ENCODE results near the gene ZNF684.
"Not testable (repeated sequence)": the region's sequence is repeated elsewhere in the genome, so short reads cannot be mapped to it uniquely, and the experiment has no call there.

DNA sequence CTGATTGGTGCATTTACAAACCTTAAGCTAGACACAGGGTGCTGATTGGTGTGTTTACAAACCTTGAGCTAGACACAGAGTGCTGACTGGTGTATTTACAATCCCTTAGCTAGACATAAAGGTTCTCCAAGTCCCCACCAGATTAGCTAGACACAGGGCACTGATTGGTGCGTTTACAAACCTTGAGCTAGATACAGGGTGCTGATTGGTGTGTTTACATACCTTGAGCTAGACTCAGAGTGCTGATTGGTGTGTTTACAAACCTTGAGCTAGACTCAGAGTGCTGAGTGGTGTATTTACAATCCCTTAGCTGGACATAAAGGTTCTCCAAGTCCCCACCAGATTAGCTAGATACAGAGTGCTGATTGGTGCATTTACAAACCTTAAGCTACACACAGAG, 26.8 kb downstream of the ZNF684 start:
- TF ChIP-seq, protein P1, sequence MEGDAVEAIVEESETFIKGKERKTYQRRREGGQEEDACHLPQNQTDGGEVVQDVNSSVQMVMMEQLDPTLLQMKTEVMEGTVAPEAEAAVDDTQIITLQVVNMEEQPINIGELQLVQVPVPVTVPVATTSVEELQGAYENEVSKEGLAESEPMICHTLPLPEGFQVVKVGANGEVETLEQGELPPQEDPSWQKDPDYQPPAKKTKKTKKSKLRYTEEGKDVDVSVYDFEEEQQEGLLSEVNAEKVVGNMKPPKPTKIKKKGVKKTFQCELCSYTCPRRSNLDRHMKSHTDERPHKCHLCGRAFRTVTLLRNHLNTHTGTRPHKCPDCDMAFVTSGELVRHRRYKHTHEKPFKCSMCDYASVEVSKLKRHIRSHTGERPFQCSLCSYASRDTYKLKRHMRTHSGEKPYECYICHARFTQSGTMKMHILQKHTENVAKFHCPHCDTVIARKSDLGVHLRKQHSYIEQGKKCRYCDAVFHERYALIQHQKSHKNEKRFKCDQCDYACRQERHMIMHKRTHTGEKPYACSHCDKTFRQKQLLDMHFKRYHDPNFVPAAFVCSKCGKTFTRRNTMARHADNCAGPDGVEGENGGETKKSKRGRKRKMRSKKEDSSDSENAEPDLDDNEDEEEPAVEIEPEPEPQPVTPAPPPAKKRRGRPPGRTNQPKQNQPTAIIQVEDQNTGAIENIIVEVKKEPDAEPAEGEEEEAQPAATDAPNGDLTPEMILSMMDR (IDR thresholded peaks at IDR 0.05), result not testable (repeated sequence)
- TF ChIP-seq ZFX (IDR thresholded peaks at IDR 0.05; ENCODE audit: borderline replicate concordance), result not testable (repeated sequence)

All from 22Rv1 (cell line).